C4-2B (cell line): ENCODE results near the gene PEX14.

Source experiments
- H3K27ac ChIP-seq: fragments of 450-650 bp; 2 replicates; pipeline ENCODE4 v1.5.1; 2017
- CTCF ChIP-seq: fragments of 450-650 bp; conservative IDR thresholded peaks from 2 replicates; pipeline ENCODE4 v1.5.1; 2017; ENCODE audit warnings: mild to moderate bottlenecking
- ZFX ChIP-seq: fragments of 450-650 bp; IDR thresholded peaks from 2 replicates; pipeline ENCODE4 v1.6.1; 2017

The PEX14 gene

DNA sequence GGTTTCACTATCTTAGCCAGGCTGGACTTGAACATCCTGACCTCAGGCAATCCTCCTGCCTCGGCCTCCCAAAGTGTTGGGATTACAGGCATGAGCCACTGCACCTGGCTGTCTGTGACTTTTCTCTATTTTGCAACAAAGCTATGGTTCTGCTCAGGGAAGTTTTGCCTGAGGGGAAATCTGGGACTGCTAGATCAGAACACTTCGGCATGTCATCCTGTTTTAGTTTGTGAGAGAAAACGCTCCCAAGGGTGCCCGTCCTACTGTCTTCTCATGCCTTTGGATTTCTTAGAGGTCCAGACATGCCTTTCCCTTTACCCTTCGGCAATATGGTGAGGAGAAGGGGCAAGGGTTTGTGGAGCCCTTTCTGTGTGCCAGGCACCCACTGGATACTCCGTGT lies 30.5 kb upstream of the PEX14 start:
- TF ChIP-seq ZFX, result no peak
- no peak overlapping the region for H3K27ac ChIP-seq

GRCh38 chr1:10444795-10445397 lies 29.9 kb upstream of the PEX14 start:
- TF ChIP-seq CTCF (no peak), ZFX (no peak)
- H3K27ac ChIP-seq, result no peak overlapping the region

DNA sequence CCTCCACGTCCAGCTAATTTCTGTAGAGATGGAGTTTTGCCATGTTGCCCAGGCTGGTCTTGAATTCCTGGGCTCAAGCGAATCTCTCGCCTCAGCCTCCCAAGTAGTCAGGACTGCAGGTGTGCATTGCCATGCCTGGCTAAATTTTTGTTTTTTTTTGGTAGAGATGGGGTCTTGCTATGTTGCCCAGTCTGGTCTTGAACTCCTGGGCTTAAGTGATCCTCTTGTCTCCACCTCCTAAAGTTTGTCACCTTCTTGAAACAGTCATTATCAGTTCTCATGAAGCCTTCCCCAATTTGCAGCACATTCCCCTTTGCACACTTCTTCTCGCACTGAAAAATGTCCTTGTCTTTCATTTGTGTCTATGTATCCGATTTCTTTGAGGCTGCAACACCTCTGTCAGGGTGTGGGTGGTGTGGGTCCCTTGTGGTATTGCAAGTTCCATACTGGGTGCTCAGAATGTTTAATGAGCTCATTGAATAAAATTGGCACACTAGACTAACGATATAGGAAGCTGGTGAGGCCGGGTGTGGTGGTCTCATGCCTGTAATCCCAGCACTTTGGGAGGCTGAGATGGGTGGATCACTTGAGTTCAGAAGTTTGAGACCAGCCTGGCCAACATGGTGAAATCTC lies 27.8 kb upstream of the PEX14 start:
- no peak for TF ChIP-seq CTCF
- no peak for TF ChIP-seq ZFX
- no peak overlapping the region for H3K27ac ChIP-seq

DNA sequence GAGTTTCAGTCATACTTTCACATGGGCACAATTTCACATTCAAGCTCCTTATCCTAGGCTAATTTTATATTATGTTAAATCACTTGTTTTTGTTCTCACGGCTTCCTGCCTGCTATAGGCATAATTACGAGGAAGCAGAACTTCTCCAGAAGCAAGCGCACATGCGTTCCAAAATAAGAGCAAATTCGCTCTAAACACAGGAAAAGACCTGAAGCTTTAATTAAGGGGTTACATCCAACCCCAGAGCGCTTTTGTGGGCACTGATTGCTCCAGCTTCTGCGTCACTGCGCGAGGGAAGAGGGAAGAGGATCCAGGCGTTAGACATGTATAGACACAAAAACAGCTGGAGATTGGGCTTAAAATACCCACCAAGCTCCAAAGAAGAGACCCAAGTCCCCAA lies 25.0 kb upstream of the PEX14 start, which contains the start of gene CORT:
Gene CORT (plus strand): TSS at position 281 of the 400 bp plus-strand sequence. CDS start 193 bp downstream, outside the sequence.
- TF ChIP-seq CTCF, result no peak
- TF ChIP-seq ZFX, result no peak
- no peak within 1 kb of the TSS for H3K27ac ChIP-seq

- H3K27ac ChIP-seq, result no peak overlapping the region
- no peak for TF ChIP-seq CTCF
- no peak for TF ChIP-seq ZFX
These were observed 24.5 kb upstream of the PEX14 start for GRCh38 chr1:10450156-10450814.

DNA sequence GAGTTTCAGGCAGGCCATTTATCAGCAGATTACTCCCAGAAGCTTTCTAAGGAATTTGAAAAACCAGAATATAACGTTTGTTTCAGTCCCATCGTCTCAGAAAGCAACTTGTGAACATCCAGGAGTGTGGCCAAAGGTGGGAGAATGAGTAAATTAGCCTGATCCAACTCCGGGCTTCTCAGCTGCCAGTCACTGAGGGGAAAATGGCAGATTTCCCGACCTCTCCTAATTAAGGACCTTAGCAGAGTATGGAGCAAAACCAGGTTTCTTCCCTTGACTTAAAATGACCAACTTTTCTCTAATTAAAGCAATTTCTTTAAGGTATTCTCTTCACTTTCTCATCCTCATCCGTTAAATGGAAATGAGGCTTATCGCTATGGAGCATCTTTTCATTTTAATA lies 23.9 kb upstream of the PEX14 start:
- H3K27ac ChIP-seq, result no peak overlapping the region
- TF ChIP-seq ZFX, result no peak
- TF ChIP-seq CTCF, result no peak

GRCh38 chr1:10451287-10451686 lies 23.5 kb upstream of the PEX14 start:
- no peak overlapping the region for H3K27ac ChIP-seq
- TF ChIP-seq CTCF, result no peak
- TF ChIP-seq ZFX, result no peak
